ENCODE results near the gene SMURF1.
"Not testable (repeated sequence)": the region's sequence is repeated elsewhere in the genome, so short reads cannot be mapped to it uniquely, and the experiment has no call there.

Gene SMURF1

GRCh38 chr7:99143853-99144672 is at the start of gene SMURF1:
SMURF1 (minus strand) TSS chr7:99144108; CDS start chr7:99143780, 328 bp downstream.
- no peak for DNase-seq

- no peak for DNase-seq
These were observed 48.1 kb upstream of the SMURF1 start for GRCh38 chr7:99191869-99192596.

GRCh38 chr7:99190359-99191009 is 46.6 kb upstream of the SMURF1 start:
- DNase-seq: no peak

DNA sequence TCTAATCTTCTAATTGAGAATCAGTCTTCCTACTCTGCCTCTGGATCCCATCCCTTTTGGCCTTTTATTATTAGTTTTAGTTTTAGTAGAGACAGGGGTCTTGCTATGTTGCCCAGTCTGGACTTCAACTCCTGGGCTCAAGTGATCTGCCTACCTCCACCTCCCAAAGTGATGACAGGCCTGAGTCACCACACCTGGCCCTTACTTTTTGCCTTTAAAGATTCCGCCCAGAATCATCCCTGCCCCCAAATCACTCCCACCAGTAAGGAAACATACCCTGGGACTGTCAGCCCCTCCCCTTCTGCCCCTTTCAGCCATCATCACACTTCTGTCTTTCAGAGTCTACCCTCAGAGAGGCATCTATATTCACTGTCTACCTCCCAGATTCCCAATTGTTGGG is 45.3 kb upstream of the SMURF1 start:
- DNase-seq: no peak

GRCh38 chr7:99188221-99188620 is 44.3 kb upstream of the SMURF1 start:
- DNase-seq: no peak

- DNase-seq: no peak
These were observed 40.8 kb upstream of the SMURF1 start for GRCh38 chr7:99184532-99185218.

- DNase-seq: no peak
These were observed 36.3 kb upstream of the SMURF1 start for GRCh38 chr7:99180067-99180650.

DNA sequence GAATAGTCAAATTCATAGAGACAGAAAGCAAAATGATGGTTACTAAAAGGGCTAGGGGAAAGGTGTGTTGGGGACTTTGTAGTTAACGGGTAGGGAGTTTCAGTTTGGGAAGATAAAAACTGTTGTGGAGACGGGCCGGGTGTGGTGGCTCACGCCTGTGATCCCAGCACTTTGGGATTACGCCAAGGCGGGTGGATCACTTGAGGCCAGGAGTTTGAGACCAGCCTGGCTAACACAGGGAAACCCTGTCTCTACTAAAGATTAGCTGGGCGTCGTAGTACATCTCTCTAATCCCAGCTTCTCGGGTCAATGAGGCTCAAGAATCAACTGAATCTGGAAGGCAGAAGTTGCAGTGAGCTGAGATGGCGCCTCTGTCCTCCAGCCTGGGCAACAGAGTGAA is 33.3 kb upstream of the SMURF1 start:
- DNase-seq: no peak

GRCh38 chr7:99173787-99174186 is 29.9 kb upstream of the SMURF1 start:
- no peak for DNase-seq

DNA sequence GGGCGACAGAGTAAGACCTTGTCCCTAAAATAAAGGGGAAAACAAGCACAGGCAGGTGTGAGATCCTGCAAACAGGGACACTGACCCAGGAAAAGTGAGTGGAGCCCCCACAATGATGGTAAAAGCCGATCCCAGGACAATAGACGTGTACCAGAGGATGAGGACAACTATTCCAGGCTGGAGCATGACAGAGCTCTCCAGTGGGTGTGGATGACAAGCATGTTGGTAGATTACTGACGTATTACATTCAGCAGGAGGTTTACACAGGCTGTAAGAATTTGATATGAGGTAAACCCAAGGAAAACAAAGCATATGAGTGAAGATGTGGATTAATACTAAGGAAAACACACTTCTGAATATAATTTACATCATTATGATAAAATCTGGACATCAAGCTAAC is 27.8 kb upstream of the SMURF1 start:
- DNase-seq: no peak

DNA sequence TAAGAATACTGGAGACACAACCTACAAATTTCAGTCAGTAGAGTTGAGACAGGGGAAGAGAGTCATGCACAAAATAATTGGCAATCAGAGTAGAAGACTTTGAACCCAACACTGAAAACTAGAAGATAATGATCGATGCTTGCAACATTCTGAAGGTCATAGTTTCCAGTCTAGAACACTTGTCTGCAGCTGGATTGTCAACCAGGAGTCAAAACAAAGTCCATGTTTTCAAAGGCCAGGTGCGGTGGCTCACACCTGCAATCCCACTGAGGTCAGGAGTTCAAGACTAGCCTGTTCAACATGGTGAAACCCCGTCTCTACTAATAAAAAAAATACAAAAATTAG is 26.8 kb upstream of the SMURF1 start:
- DNase-seq: no peak

DNA sequence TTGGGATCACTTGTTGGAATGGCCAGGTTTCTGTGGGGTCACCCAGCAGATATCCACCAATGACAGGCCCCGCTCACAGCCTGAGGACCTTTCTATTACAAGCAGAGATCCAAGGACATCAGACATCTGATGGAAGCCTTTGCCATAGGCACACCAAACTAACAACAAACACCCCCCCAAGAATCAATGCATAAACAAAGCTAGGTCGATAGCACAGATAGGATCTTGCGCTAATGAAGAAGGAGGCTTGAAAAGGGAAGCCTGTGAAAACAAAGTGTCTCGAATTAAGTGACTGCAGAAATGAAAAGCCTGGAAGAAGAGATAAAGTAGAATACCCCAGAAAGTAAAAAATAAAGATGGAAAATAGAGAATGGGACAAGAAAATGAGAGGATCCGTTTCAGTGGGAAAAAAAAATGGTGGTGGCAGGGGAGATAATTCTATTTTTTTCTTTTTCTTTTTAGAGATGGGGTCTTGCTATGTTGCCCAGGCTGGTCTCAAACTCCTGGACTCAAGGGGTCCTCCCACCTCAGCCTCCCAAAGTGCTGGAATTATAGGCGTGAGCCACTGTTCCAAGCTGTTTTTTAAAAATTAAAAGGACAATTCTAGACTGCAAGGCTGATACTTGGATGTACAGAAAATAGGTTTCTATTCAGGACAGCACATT is 26.3 kb upstream of the SMURF1 start:
- no peak for DNase-seq

- no peak for DNase-seq
These were observed 23.2 kb upstream of the SMURF1 start for GRCh38 chr7:99167072-99167471.

DNA sequence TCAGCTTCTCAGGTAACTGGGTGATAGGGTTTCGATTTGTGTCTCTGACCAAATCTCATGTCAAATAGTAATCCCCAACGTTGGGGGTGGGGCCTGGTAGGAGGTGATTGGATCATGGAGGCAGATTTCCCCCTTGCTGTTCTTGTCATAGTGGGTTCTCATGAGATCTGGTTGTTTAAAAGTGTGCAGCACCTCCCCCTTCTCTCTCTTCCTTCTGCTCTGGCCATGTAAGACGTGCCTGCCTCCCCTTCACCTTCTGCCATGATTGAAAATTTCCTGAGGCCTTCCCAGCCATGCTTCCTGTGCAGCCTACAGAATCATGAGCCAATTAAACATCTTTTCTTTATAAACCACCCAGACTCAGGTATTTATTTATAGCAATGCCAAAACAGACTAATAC is 21.9 kb upstream of the SMURF1 start:
- no peak for DNase-seq

DNA sequence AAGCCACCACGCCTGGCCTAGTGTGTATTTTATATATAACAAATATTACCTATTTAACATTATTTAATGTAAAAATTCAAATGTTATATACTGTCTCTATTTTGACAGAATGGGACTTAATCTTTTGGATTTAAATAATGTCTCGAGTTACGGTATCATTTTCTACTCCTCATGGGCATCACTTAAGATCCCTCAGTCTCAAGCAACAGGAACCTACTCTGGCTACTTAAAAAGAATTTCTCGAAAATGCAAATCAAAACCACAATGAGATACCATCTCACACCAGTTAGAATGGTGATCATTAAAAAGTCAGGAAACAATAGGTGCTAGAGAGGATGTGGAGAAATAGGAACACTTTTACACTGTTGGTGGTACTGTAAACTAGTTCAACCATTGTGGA is 19.8 kb upstream of the SMURF1 start:
- DNase-seq: not testable (repeated sequence)

- no peak for DNase-seq
These were observed 12.7 kb upstream of the SMURF1 start for GRCh38 chr7:99156649-99157048.

DNA sequence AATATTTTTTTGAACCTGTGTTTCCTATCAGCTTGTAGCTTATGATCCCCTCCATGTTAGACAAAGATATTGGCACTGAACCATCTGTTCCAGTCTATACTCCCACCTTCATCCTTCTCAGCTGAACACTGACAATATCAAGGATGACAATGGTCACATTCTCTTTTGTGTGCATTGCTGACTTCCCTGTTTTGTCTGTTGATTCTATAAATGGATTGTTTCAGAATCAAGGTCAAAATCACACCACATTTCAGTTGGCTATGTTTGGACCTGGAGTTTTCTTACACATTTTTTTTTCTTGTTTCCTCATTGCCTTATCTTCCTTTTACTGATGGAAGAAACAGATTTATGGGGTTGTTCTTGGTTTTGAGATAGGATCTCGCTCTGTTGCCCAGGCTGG is 11.3 kb upstream of the SMURF1 start:
- DNase-seq: no peak

DNA sequence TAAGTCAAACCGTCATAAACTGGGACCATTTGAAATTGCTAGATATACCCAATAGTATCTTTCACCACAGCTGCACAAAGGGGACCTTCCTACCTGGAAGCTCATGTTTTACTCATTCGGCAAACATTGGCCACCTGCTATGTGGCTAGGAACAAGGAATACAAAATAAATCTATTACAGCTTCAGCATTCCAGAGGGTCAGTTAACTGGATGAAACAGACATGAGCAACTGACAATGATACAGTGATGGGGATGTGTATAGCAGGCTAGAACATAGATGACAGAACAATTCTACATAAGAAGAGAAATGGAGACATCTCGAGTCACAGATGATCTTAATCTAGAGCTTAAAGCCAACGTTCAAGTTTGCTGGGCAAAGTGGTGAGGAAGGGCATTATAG is 3.1 kb upstream of the SMURF1 start:
- no peak for DNase-seq

DNA sequence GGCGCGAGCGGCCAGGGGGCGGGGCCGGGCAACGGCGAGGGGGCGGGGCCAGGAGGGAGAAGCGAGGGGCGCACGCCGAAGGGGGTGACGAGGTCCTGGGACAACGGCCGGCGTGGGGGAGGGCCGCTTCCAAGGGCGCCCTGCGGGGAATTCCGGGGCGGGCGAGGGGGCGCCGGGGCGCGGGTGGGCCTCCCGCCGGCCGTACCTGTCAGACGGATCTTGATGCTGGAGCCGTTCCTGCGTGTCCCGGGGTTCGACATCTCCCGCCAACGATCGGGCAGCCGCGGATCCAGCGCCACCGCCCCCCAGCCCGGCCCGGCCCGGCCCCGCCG is 421 bp downstream of the SMURF1 start:
- DNase-seq: no peak

DNA sequence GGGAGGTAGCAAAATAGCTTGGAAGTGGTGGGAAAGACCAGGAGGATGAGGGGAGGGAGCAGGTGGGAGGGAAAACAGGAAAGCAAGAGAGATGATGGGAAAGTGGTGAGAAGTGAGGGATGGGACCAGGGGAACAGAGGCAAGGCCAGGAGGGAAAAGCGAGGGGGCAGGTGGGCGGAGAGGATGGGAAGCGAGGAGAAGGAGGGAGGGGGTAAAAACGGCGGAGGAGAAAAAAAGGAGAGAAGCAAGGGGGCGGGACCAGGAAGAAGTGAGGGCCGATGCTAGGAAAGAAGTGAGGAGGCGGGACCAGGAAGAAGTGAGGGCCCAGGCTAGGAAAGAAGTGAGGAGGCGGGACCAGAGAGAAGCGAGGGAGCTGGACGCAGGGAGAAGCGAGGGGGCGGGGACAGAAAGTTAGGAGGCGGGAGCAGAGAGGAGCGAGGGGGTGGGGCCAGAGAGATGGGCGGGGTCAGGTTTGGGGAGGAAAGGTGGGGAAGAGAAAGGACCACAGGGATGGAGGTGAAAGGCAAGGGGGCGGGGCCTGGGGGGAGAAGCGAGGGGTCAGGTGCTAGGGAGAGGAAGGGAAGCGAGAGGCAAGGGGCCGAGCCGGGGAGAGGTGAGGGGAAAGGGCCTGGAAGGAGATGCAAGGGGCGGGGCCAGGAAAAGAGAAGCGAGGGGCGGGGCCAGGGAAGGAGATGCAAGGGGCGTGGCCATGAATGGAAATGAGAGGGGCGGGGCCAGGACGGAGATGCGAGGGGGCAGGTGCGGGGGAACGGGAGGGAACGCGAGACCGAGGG is 984 bp downstream of the SMURF1 start:
- no peak for DNase-seq

GRCh38 chr7:99141841-99142726 is 1.8 kb downstream of the SMURF1 start:
- DNase-seq: no peak
